Esophagus (tissue), 2 donors: ENCODE data around the gene GSDMA. TPM values are rescaled to one million over a fixed set of nuclear protein-coding genes. Genes with fewer than 3 reads are reported as not detected.
A peak's percentile ranks its signal among the peaks of the same experiment; 100 is the strongest.

ENCODE experiments used
- H3K27ac ChIP-seq, 2 donors: one replicate each; pipeline ENCODE4 v1.5.1; 2013; ENCODE audit warnings: low read depth in 2 of 2, mild to moderate bottlenecking in 2 of 2, inconsistent platforms in 1 of 2, low read length in 1 of 2, moderate library complexity in 1 of 2
- H3K27me3 ChIP-seq, 2 donors: one replicate each; pipeline ENCODE4 v1.6.1; 2013; ENCODE audit warnings: low read length in 2 of 2, control low read depth in 1 of 2, mild to moderate bottlenecking in 1 of 2; ENCODE audit not compliant: insufficient read depth in 2 of 2, control insufficient read depth in 1 of 2
- H3K36me3 ChIP-seq, 2 donors: one replicate each; pipeline ENCODE4 v1.6.1; 2013; ENCODE audit warnings: low read length in 1 of 2; ENCODE audit not compliant: control insufficient read depth in 2 of 2, insufficient read depth in 2 of 2
- H3K4me1 ChIP-seq, 2 donors: one replicate each; pipeline ENCODE4 v1.6.1; 2013; ENCODE audit warnings: low read length in 1 of 2; ENCODE audit not compliant: control insufficient read depth in 2 of 2, insufficient read depth in 2 of 2
- H3K4me3 ChIP-seq, 2 donors: one replicate each; pipeline ENCODE4 v1.5.1; 2013; ENCODE audit warnings: low read length in 2 of 2, mild to moderate bottlenecking in 2 of 2, low read depth in 1 of 2, moderate library complexity in 1 of 2
- H3K9me3 ChIP-seq, 2 donors: one replicate each; pipeline ENCODE4 v1.6.1; 2013; ENCODE audit warnings: mild to moderate bottlenecking in 2 of 2, low read depth in 1 of 2, low read length in 1 of 2, moderate library complexity in 1 of 2; ENCODE audit not compliant: control insufficient read depth in 2 of 2, insufficient read depth in 1 of 2
- WGBS, 2 donors: extraction: QIAGEN DNeasy Blood & Tissue Kit; methylation state at CpG; one replicate each; pipeline ENCODE4 v1.1.7; 2013; 5-methylcytosine and 5-hydroxymethylcytosine counted together
- polyA plus RNA-seq, 2 donors: library from polyadenylated mRNA; stranded (reverse); fragments of 200-250 nt; gene quantifications; one replicate each; pipeline ENCODE4 v1.2.3, GENCODE V29; 2013
- donor health status: healthy with polysubstance abuse.
- donor health status: Bipolar disorder and iron deficiency.

The GSDMA gene
- polyA plus RNA-seq, 2 donors: 0.59 to 0.98 TPM

DNA sequence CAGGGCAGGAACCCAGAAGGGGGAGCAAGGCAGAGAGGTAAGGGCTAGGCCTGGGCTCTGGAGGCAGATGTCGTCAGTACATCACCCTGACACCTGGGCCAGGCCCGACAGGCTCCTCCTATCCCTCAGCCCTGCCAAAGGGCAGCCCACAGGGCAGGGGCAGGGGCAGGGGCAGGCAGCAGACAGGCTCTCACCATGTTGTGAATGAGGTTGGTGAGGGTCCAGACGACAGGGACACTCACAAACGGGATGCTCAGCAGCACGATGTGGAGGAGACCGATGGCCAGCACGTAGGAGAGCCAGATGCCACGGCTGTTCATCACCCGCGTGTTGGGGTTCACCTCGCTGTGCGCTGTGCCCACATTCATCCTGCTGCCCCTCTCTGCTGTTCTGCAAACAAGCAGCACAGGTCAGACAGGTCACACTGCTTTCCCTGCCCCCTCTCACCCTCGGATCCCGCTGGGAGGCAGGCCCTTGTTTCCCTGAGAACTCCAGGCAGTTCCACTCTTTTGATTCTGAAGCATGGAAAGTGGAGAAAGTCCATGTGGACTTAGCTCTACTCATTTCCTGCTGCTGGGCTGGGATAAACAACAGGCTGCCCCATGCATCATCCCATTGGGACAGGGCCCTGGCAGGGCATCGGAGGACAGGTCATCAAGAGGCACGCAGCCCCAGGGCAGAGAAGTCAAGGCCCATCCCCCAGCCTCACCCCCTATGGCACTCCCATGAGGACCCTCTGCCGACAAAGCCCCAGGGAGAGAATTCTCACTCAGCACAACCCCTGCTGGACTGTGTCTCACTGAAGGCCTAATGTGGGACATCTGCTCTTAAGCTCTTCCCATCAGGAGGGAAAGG, 38.7 kb upstream of the GSDMA start:
- Histone ChIP-seq H3K9me3 (no peaks in the 10 kb centered on the region), H3K36me3 (peaks cover 4 to 30% of the 10 kb centered on the region in 2 donors), H3K4me3 (no peak overlapping the region), H3K27ac (no peak overlapping the region), H3K27me3 (no peaks in the 10 kb centered on the region), H3K4me1 (peaks cover 4 to 20% of the 10 kb centered on the region in 2 donors)
- 63 to 70% methylated on average over 17 of the region's 17 CpGs for WGBS, 2 donors

DNA sequence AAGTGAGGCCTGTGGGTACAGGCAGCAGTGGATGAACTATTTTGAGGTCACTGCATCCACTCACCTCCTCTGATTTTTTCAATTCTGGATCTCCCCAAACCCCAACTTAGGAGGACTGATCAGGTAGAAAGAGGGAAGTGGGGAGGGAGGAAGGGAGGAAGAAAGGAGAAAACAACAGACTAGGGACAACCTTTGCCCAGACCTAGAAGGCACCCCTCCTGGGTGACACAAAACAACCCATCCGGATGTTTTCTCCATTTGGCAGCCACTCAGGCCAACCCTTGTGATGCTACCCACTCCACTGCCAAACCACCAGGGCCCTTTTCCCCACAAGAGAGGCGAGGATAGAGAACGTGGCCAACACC, 38.1 kb upstream of the GSDMA start:
- H3K36me3 ChIP-seq: peaks cover 4 to 28% of the 10 kb centered on the region in 2 donors
- no peaks in the 10 kb centered on the region for H3K9me3 ChIP-seq
- peaks cover 4 to 20% of the 10 kb centered on the region in 2 donors for H3K4me1 ChIP-seq
- 46 to 66% methylated on average over 3 of the region's 3 CpGs for WGBS, 2 donors
- H3K4me3 ChIP-seq: no peak overlapping the region
- no peak overlapping the region for H3K27ac ChIP-seq
- no peaks in the 10 kb centered on the region for H3K27me3 ChIP-seq

DNA sequence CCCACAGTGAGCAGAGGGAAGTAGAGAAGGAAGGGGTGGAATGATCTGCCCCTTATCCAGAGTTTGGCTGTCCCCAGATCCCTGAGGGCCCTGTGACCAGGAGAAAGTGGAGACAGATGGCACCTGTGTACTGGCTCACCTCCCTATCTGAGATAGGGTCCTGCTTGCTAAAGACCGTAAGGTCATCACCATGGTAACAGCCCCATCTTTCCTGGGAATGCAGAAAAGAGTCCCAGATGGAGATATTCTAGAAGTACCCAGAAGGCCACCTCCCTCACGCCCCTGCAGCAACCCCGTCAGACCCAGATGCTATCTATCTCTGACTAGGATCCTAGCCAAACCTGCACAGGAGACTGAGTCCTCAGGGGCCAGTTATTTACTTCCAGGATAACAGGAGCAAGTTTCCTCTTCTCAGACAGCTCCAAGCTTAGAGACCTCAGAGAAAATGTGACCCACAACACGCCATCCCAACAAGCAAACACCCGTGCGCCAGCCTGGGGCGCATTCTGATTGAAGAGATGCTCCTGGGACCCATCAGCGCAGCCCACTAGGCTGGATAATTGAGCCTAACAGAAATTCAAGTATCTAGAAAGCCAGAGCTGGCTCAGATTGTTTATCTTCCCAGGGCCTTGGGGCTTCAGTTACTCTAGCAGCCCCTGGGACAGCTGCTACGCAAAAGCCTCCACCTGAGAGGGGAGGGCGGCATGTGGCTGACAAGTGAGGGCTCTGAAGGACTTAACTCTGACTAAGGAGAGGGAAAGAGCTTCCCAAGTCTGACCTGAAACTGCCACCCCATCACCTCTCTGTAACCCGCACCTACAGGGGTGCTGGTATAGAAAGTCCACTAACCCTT, 37.3 kb upstream of the GSDMA start:
- Histone ChIP-seq H3K4me3 (no peak overlapping the region), H3K36me3 (peaks cover 4 to 24% of the 10 kb centered on the region in 2 donors), H3K27me3 (no peaks in the 10 kb centered on the region), H3K4me1 (peaks cover 3 to 20% of the 10 kb centered on the region in 2 donors), H3K9me3 (no peaks in the 10 kb centered on the region), H3K27ac (no peak overlapping the region)
- WGBS, 2 donors: 74 to 86% methylated on average over 11 of the region's 11 CpGs

DNA sequence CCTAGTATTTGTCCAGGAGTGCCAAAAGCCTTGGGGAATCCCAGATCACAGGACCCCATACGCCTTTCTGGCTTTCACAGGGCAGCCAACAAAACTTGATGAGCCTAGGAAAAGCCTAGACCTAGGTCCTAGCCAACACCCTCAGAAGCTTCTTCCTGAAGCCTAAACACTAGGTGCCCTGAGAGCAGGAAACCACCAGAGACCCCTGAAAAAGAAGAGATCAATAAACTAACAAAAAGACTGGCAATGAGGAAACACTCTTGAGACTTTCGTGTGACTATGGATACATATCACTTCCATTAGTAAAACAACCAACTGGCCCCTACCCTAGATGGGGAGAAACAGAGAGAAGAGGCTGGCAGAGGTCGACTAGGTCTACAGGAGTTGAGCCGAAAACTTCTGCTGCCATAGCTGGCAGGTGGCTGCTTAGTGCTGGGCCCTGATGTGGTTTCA, 36.6 kb upstream of the GSDMA start:
- Histone ChIP-seq H3K4me3 (peak overlapping the region in 1 of 2 donors; percentile 84), H3K9me3 (no peaks in the 10 kb centered on the region), H3K27ac (peak overlapping the region in 1 of 2 donors; percentile 90), H3K36me3 (peaks cover 4 to 24% of the 10 kb centered on the region in 2 donors), H3K27me3 (no peaks in the 10 kb centered on the region), H3K4me1 (peaks cover 3 to 20% of the 10 kb centered on the region in 2 donors)
- 17 to 25% methylated on average over 4 of the region's 4 CpGs for WGBS, 2 donors

DNA sequence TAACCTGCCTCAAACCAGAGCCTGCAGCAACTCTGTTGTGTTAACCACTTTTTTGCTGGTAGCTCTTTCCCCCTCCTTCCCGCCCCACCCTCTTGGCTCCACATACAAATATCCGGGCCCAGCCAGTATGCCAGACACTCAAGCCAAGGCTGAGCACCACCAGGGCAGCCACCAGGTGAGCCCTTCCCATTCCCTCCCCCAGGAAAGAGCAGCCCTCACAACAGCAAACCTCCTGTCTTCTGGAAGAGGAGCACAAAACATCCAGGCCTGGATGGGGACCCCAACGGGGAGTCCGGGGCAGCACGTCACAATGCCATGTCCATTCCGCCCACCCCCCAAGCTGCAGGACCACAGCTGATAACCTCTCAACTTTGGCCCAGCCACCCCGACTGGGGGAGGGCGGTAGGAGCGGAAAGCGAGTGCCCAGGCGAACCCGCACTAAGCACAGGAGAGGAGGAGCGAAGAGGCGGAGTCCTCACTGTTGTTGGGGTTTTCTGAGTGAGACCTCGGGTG, 36.2 kb upstream of the GSDMA start:
- Histone ChIP-seq H3K4me3 (peak overlapping the region; percentile 65 to 84), H3K27me3 (no peaks in the 10 kb centered on the region), H3K4me1 (peaks cover 3 to 16% of the 10 kb centered on the region in 2 donors), H3K27ac (peak overlapping the region; percentile 83 to 90), H3K9me3 (no peaks in the 10 kb centered on the region), H3K36me3 (peaks cover 4 to 22% of the 10 kb centered on the region in 2 donors)
- WGBS, 2 donors: 1 to 2% methylated on average over 12 to 15 of the region's 15 CpGs

DNA sequence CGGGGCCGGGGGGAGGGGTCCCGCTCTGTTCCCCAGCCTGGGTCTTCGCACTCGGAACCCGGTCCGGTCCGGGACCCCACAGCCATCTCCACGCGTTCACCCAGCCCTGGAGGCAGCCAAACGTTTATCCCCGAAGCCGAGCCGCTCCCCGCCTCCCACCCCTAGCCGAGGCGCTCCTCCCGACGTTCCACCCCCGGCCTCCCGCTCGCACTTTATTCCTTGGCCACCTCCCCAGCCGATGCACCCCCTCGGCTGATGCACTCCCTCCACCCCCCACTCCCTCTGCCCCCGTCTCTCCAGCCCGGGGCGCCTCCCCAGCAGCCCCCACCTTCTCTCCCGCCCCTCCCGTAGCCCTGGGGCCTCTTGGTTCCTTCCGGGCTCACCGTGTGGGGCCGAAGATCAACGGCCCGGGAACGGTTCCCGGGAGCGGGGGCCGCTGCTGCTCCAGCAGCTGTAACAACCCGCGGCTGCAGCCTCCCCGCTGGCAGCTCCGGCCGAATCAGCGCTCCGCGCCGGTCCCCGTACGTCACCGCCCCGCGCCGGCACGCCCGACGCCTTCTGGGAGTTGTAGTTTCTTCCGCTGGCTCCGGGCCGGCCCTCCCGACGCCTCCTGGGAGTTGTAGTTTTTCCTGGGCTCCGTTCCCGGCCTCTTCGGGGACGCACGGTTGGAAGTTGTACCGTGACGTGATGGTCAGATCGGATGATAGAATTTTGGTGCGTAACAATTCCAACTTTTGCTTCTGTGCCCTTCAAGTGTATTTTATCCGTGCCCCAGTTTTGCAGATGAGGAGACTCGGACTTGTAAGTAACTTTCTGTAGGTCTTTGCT, 35.5 kb upstream of the GSDMA start, which contains the start of the genes LRRC3C and ORMDL3:
TSS of gene LRRC3C (plus strand) at position 632 of the 828 bp plus-strand sequence. CDS start 13,792 bp downstream, outside the sequence.
TSS of gene ORMDL3 (minus strand) at position 501 of the 828 bp plus-strand sequence. CDS start 3,398 bp downstream, outside the sequence.
- Histone ChIP-seq H3K4me3 (peak within 1 kb of the TSS; percentile 65 to 84), H3K36me3 (peaks cover 2 to 16% of the 10 kb centered on the region in 2 donors), H3K27ac (peak within 1 kb of the TSS; percentile 83 to 90), H3K4me1 (peaks cover 3 to 16% of the 10 kb centered on the region in 2 donors), H3K9me3 (no peaks in the 10 kb centered on the region), H3K27me3 (no peaks in the 10 kb centered on the region)
- whole genome bisulfite sequencing, 2 donors: 1% methylated on average over 66 to 72 of the region's 72 CpGs

DNA sequence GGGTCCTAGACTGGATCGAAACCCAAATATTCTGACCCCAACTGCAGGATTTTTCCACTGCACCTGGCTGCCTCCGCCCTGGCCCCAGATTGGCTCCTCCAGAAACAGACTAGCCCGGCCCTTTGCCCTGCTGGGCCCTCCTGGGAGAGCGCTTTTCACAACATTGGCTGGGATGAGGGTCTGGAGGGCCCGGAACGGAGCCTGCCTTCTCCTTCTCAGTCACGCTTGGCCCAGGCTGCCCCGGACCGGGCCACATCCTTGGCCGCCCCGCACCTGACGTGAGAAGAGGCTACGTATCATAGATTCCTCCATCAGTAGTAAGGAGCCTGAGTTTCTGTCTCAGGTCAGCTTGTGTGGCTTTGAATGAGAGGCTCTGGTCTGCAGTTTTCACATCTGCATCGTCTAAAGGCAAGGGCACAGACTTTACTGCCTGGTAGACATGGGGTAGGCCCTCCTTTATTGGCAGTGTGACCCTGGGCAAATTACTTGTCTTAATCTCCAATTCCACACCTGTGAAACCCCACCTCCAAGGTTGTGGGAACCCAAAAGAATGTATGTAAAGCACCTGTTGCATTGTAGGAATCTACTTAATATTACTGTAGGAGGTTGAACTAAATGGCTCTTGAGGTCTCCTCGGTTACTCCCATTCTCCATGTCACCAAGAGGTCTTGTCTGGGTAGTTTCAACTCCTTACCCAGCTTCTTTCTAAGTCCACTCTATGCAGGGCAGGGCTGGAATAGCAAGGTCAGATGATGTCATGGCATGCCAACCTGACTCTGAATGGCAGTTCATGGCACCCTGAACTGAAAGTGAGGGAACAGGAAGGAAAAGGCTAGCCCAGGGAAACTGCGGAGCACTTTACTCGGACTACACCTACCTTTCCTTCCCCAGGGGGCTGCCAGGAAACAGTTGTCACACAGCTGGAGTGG, 34.6 kb upstream of the GSDMA start:
- peak overlapping the region; percentile 80 to 83 for H3K27ac ChIP-seq
- no peaks in the 10 kb centered on the region for H3K27me3 ChIP-seq
- peaks cover 3 to 16% of the 10 kb centered on the region in 2 donors for H3K4me1 ChIP-seq
- no peaks in the 10 kb centered on the region for H3K9me3 ChIP-seq
- H3K4me3 ChIP-seq: peak overlapping the region; percentile 47 to 84
- peaks cover 0 to 9% of the 10 kb centered on the region in 2 donors for H3K36me3 ChIP-seq
- WGBS, 2 donors: 26 to 29% methylated on average over 17 of the region's 17 CpGs
